Stimulated activated CD8-positive, alpha-beta memory T cell treated with anti-CD3 and anti-CD28 coated beads, Interleukin-2, amount 100 ng/mL, for 48 hours (primary cell): ENCODE results near the gene PCDHB11.
"Not testable (repeated sequence)": the region's sequence is repeated elsewhere in the genome, so short reads cannot be mapped to it uniquely, and the experiment has no call there.

Source experiments
- DNase-seq, 2 donors: peaks; one replicate each; pipeline ENCODE4 v3.0.0-alpha.2; 2020; ENCODE audit warnings: low read depth in 2 of 2

The PCDHB11 gene

GRCh38 chr5:141199359-141200235, at the start of gene PCDHB11:
TSS of gene PCDHB11 (plus strand) at chr5:141199627. CDS start at chr5:141199775, 148 bp downstream.
- no peak for DNase-seq

GRCh38 chr5:141149812-141150211, 49.6 kb upstream of the PCDHB11 start, which contains the start of gene PCDHB6:
TSS of gene PCDHB6 (plus strand) at chr5:141150057. CDS start at chr5:141150258, 201 bp downstream.
- DNase-seq: no peak

GRCh38 chr5:141150224-141150992, 49.0 kb upstream of the PCDHB11 start:
- no peak for DNase-seq

GRCh38 chr5:141150993-141151325, 48.5 kb upstream of the PCDHB11 start:
- no peak for DNase-seq

- not testable (repeated sequence) for DNase-seq
These were observed 47.8 kb upstream of the PCDHB11 start for GRCh38 chr5:141151632-141152031.

GRCh38 chr5:141152096-141152495, 47.3 kb upstream of the PCDHB11 start:
- not testable (repeated sequence) for DNase-seq

GRCh38 chr5:141155540-141156374, 43.7 kb upstream of the PCDHB11 start:
- DNase-seq: no peak

- DNase-seq: not testable (repeated sequence)
These were observed 42.1 kb upstream of the PCDHB11 start for GRCh38 chr5:141157356-141157755.

GRCh38 chr5:141157901-141158300, 41.5 kb upstream of the PCDHB11 start:
- DNase-seq: not testable (repeated sequence)

- no peak for DNase-seq
These were observed 26.8 kb upstream of the PCDHB11 start, which contains the start of gene PCDHB7 for GRCh38 chr5:141172381-141173204. TSS of gene PCDHB7 (plus strand) at chr5:141172644. CDS start at chr5:141172836, 192 bp downstream.

GRCh38 chr5:141174291-141175104, 24.9 kb upstream of the PCDHB11 start:
- DNase-seq: not testable (repeated sequence)

GRCh38 chr5:141175933-141176332, 23.5 kb upstream of the PCDHB11 start:
- DNase-seq: no peak

- DNase-seq: not testable (repeated sequence)
These were observed 21.7 kb upstream of the PCDHB11 start, which contains the start of gene PCDHB8 for GRCh38 chr5:141177577-141178191. TSS of gene PCDHB8 (plus strand) at chr5:141177790. CDS start at chr5:141178035, 245 bp downstream.

GRCh38 chr5:141179371-141179770, 20.1 kb upstream of the PCDHB11 start:
- not testable (repeated sequence) for DNase-seq

- DNase-seq: not testable (repeated sequence)
These were observed 19.6 kb upstream of the PCDHB11 start for GRCh38 chr5:141179876-141180275.

- no peak for DNase-seq
These were observed 19.1 kb upstream of the PCDHB11 start for GRCh38 chr5:141180313-141180712.

GRCh38 chr5:141182248-141182647, 17.2 kb upstream of the PCDHB11 start, which contains the start of gene PCDHB16:
TSS of gene PCDHB16 (plus strand) at chr5:141182387. CDS start at chr5:141182560, 173 bp downstream.
- DNase-seq: no peak

GRCh38 chr5:141184117-141184855, 15.1 kb upstream of the PCDHB11 start:
- not testable (repeated sequence) for DNase-seq
